ENCODE results near the gene GPR162.

GPR162 gene

GRCh38 chr12:6834873-6835272 is 13.3 kb downstream of the GPR162 start:
- DNase-seq (ENCODE audit: low spot score), result no peak

GRCh38 chr12:6836851-6837250 is 15.2 kb downstream of the GPR162 start:
- DNase-seq (ENCODE audit: low spot score), result no peak

DNA sequence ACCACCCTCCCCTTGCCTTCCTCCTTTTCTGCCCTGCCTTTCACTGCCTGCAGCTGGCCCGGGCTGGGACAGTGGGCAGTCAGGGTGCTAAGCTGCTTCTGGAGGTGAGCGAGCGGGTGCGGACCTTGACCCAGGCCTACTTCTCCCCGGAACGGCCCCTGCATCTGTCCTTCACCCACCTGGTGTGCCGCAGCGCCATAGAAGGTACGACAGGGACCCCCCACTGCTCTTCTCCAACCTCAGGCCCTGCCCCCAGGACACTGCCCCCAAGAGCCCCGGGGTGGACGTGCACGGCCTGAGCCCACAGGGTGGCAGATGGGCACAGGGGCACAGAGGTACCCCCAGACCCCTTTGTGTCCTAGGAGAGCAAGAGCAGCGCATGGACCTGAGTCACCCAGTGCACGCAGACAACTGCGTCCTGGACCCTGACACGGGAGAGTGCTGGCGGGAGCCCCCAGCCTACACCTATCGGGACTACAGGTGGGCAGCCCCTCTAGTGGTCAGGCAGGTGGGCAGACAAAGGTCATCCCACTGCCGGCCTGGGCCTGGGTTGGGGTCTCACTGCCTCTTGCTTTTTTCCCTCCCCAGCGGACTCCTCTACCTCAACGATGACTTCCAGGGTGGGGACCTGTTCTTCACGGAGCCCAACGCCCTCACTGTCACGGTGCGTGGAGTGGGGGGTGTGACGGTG is 15.9 kb downstream of the GPR162 start:
- no peak for DNase-seq (ENCODE audit: low spot score)

GRCh38 chr12:6838854-6839253 is 17.2 kb downstream of the GPR162 start:
- DNase-seq (ENCODE audit: low spot score), result no peak

- no peak for DNase-seq (ENCODE audit: low spot score)
These were observed 18.0 kb downstream of the GPR162 start for GRCh38 chr12:6839482-6840201.

GRCh38 chr12:6840330-6840729 is 18.7 kb downstream of the GPR162 start:
- DNase-seq (ENCODE audit: low spot score), result no peak

GRCh38 chr12:6840761-6841515 is 19.3 kb downstream of the GPR162 start, which contains the start of gene GNB3:
Gene GNB3 (plus strand): TSS chr12:6840925. CDS start chr12:6841288, 363 bp downstream.
- DNase-seq (ENCODE audit: low spot score), result no peak

- no peak for DNase-seq (ENCODE audit: low spot score)
These were observed 20.5 kb downstream of the GPR162 start for GRCh38 chr12:6842075-6842474.

DNA sequence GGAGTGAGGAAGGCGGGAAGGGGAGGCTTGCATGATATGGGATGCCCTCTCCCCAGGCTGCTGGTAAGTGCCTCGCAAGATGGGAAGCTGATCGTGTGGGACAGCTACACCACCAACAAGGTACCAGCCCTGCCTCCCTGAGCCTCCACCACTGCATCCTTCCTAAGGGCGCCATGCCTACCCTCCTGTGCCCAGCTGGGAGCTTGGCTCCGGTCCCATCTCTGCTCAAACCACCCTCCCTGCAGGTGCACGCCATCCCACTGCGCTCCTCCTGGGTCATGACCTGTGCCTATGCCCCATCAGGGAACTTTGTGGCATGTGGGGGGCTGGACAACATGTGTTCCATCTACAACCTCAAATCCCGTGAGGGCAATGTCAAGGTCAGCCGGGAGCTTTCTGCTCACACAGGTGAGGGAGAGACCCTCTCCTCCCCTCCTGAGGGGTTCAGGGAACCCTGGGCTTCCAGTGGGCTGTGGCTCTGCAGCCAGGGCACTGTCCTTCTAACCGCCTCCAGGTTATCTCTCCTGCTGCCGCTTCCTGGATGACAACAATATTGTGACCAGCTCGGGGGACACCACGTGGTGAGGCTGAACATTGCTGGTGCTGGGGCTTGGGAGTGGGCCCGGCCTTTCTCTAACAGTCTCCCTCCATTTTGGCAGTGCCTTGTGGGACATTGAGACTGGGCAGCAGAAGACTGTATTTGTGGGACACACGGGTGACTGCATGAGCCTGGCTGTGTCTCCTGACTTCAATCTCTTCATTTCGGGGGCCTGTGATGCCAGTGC is 21.7 kb downstream of the GPR162 start:
- no peak for DNase-seq (ENCODE audit: low spot score)

DNA sequence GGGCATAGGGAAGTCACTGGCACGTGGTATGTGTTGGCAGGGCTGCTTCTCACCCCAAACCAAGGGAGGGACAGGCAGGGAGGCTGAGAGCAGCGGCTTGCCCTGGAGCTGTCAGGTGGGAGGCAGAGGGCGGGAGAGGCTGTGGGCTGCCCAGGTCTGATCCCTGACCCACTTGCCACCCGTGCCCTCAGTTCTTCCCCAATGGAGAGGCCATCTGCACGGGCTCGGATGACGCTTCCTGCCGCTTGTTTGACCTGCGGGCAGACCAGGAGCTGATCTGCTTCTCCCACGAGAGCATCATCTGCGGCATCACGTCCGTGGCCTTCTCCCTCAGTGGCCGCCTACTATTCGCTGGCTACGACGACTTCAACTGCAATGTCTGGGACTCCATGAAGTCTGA is 23.8 kb downstream of the GPR162 start:
- DNase-seq (ENCODE audit: low spot score), result no peak

- no peak for DNase-seq (ENCODE audit: low spot score)
These were observed 24.8 kb downstream of the GPR162 start for GRCh38 chr12:6846316-6846869.

GRCh38 chr12:6847676-6848075 is 26.1 kb downstream of the GPR162 start:
- no peak for DNase-seq (ENCODE audit: low spot score)

GRCh38 chr12:6849427-6849826 is 27.8 kb downstream of the GPR162 start:
- DNase-seq (ENCODE audit: low spot score), result no peak

DNA sequence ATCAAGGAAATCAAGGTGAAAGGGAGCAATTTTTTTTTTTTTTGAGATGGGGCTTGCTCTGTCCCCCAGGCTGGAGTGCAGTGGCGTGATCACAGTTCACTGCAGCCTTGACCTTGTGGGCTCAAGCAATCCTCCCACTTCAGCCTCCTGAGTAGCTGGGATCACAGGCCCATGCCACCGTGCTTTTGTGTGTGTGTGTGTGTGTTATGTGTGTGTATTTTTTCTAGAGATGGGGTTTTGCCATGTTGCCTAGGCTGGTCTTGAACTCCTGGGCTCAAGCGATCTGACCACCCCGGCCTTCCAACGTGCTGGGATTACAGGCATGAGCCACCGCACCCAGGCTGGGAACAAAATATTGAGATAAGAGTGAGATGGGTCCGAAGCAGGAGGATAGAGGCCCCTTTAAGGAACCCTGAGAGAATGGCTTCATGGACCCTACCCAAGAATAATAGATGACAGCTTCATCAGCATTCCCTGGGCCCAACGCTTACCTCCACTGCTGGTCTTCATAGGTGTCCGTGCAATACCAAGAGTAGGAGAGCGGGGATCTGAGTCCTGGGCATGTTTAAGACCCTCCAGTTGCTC is 28.4 kb downstream of the GPR162 start:
- DNase-seq (ENCODE audit: low spot score), result no peak

DNA sequence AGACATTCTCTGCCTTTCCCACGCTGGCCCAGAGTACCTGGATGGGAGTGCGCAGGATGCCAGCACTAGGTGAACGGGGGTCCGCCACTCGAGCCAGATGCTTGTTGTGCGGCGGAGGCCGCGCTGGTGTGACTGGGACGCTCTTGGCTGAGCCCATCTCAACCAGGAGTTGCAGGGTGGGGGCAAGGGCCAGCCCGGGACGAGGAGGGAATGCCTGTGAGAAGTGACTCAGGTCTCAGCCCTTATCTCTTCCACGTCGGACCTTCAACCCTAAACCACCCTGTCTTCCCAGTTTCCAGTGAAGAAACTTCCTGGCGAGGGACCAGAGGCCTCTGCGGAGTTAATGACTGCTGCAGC is 29.2 kb downstream of the GPR162 start:
- DNase-seq (ENCODE audit: low spot score), result peak; percentile 32

DNA sequence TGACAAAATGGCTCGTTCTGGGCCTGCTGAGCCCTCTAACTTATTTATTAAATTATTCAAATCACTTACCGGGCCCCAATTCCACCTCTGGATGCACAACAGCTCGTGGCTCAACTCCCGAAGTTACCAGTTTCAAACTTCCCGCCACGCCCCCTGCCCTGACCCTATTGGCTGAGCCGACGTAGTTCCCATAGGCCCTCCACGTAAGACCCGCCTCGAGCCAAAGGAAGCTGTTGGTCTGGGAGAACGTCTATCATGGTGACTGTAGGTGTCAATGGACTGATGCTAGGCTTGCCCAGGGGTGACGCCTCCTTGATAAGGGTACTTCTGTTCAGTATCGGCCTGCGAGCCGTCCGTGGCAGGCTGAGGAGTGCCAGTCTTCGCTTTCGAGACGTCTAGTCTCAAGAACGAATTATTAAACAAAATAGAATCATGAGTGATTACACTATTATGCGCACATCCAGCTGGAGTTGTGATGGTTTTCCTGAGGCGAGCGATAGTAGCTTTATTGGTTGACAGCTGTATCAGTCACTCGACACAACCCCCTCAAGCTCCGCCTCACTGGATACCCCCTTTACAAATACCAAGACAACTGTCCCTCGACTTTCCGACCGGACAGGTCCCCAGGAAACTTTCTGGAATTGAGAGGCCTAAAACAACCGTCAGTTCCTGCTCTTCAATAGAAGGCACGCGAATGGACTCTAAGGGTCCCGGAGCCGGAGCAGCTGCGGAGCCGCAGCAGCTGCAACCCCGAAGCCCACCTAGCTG is 29.7 kb downstream of the GPR162 start, which contains the start of gene CDCA3:
TSS of gene CDCA3 (minus strand) at position 134 of the 768 bp plus-strand sequence. CDS start 334 bp downstream, outside the sequence.
- DNase-seq (ENCODE audit: low spot score), result peak; percentile 99

DNA sequence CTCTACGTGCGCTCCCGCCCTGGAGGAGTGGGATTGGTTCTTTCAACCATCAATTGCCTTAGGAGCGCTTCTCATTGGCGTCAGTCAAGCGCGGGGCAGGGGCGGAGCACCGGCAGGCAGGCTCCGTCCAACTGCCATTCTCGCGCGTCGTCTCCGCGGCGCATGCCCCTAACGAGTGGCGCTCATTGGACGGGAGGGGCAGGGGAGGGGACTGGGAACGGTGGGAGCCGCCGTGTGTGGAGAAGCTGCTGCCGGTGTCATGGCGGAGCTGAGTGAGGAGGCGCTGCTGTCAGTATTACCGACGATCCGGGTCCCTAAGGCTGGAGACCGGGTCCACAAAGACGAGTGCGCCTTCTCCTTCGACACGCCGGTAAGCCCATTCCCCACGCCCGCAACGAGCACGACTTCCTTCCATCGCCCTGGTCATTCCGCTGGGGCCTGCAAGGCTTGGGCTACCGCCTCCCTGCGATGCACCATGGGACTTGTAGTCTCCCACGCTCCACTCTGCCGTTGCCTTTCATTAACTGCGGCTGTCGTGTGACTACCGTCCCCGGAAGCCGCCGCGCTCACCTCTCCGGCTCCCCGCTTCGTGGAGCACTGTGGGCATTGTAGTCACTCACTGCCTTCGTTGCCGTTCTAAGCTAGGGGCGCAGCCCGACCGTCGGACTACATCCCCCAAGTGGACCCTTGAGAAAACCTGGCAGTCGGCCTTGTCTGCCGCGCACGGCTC is 30.5 kb downstream of the GPR162 start, which contains the start of gene USP5:
TSS of gene USP5 (plus strand) at position 230 of the 730 bp plus-strand sequence. CDS start at position 260, 30 bp downstream.
- peak; percentile 97 for DNase-seq (ENCODE audit: low spot score)

- peak; percentile 78 for DNase-seq (ENCODE audit: low spot score)
These were observed 31.2 kb downstream of the GPR162 start for GRCh38 chr12:6852651-6853354.

DNA sequence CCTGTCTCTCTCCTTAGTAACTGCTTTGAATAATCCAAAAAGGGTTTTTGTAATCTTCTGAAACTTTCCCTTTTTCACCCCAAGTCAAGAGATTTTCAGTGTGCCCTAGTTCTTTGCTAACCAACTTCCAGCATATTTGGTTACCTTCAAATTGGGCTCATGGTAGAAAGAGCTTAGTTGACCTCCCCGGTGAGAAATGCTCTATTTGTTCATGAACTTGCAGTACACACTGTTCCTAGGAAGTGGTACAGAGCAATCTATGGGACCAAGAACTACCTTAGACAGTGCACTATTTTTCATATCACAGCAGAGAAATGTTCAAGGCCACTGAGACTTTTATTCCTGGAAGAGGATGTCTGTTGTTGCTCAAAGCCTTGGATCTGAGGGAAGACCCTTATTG is 32.0 kb downstream of the GPR162 start:
- no peak for DNase-seq (ENCODE audit: low spot score)

Measured in AG08396 (cell line).